ENCODE results near the gene TNC. TPM values are rescaled to one million over a fixed set of nuclear protein-coding genes. Genes with fewer than 3 reads are reported as not detected.

The TNC gene
- polyA plus RNA-seq, 1 of the 3 experiments (the other 2 are of a cell fraction), result 805 TPM

DNA sequence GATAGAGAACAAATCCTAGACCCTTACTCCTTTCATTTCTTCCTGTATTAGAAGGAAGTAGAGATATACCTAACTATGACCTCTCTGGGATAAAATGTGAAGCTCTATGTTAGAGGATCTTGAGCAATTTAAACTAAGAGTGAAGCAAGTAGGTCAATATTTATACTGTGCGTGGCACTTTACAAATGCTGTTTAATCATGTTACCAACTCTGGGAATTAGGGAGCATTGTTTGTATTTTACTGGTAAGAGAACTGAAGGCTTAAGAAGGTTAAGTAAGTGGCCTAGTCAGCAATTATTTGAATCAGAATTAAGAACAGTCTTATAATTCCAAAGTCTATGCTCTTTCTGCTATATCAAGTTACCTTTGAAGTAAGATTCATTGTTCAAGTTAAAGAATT is 12.0 kb downstream of the TNC start:
- peak overlapping the region; percentile 89 to 90 for H3K27ac ChIP-seq (ENCODE audit: low read depth in 2 of 2, low read length in 1 of 2)
- peaks cover 4 to 41% of the 10 kb centered on the region in 2 experiments for H3K36me3 ChIP-seq (replicated peaks in 1 of 2; ENCODE audit: control insufficient read depth in 1 of 2, insufficient read depth in 2 of 2, low read length in 1 of 2)
- H3K9me2 ChIP-seq, result no peaks in the 10 kb centered on the region
- H3K79me2 ChIP-seq (ENCODE audit: insufficient read depth), result peaks cover 94% of the 10 kb centered on the region
- CTCF ChIA-PET, result interaction anchor here (1.1 kb wide), 1 partner anchor 425 kb away, joined by 4 read pairs; no protein-coding TSS in a partner anchor
- DNase-seq, result no peak
- no peaks in the 10 kb centered on the region for H3K27me3 ChIP-seq (ENCODE audit: insufficient read depth)
- no peaks in the 10 kb centered on the region for H3K9me3 ChIP-seq
- POLR2A ChIA-PET, result no interaction called here
- H3K4me2 ChIP-seq, result peak overlapping the region; percentile 54; the same call in 1 of the 2 replicates
- H3F3A ChIP-seq (replicated peaks; ENCODE audit: insufficient read depth), result peaks cover 83% of the 10 kb centered on the region
- H3K4me1 ChIP-seq (ENCODE audit: control insufficient read depth in 1 of 2, insufficient read depth in 2 of 2, low read depth in 1 of 2, low read length in 1 of 2), result peaks cover 0 to 43% of the 10 kb centered on the region in 2 experiments; a peak in 3 of 4 replicates
- WGBS (ENCODE audit: low lambda C conversion rate), result 81% methylated on average over 1 of the region's 1 CpG
- TF ChIP-seq, protein P1, sequence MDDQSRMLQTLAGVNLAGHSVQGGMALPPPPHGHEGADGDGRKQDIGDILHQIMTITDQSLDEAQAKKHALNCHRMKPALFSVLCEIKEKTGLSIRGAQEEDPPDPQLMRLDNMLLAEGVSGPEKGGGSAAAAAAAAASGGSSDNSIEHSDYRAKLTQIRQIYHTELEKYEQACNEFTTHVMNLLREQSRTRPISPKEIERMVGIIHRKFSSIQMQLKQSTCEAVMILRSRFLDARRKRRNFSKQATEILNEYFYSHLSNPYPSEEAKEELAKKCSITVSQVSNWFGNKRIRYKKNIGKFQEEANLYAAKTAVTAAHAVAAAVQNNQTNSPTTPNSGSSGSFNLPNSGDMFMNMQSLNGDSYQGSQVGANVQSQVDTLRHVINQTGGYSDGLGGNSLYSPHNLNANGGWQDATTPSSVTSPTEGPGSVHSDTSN (IDR thresholded peaks at IDR 0.05), result no peak
- no peak for TF ChIP-seq EZH2phosphoT487 (IDR thresholded peaks at IDR 0.05; ENCODE audit: borderline replicate concordance, low read depth)
- no peak overlapping the region for H3K4me3 ChIP-seq (ENCODE audit: low read depth in 2 of 2, low read length in 1 of 2)
- H4K20me1 ChIP-seq (ENCODE audit: insufficient read depth), result peaks cover 12% of the 10 kb centered on the region; the same call in 1 of the 2 replicates
- H2AFZ ChIP-seq (ENCODE audit: low read depth), result no peak overlapping the region
- no peak overlapping the region; the same call in 1 of the 2 replicates for H3K9ac ChIP-seq

DNA sequence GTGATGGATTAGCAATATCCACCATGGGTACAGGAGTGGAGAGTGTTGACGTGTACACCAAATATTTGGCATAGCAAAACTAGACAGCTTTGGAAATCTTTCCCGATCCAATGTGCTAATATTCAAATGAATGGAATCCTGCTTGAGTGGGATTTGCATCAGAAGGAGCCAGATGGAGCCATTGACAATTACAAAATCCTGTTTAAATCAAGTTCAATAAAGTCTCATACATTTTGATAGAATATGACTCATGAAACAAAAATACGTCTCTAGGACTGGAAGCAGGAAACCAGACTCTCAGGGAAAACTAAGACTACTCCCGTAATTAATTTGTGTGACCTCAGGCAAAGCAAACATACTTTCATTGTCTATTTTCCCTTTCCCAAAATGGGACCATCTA is 13.0 kb downstream of the TNC start:
- peaks cover 2 to 39% of the 10 kb centered on the region in 2 experiments for H3K36me3 ChIP-seq (replicated peaks in 1 of 2; ENCODE audit: control insufficient read depth in 1 of 2, insufficient read depth in 2 of 2, low read length in 1 of 2)
- H3F3A ChIP-seq (replicated peaks; ENCODE audit: insufficient read depth), result peaks cover 74% of the 10 kb centered on the region
- TF ChIP-seq FOXM1 (IDR thresholded peaks at IDR 0.05; ENCODE audit: low read depth) (peak; percentile 84; the same call in 1 of the 2 replicates), TCF12 (IDR thresholded peaks at IDR 0.05) (peak; percentile 91), FOSL2 (IDR thresholded peaks at IDR 0.05; ENCODE audit: borderline replicate concordance, low read depth) (peak; percentile 76; the same call in 1 of the 2 replicates), RXRA (IDR thresholded peaks at IDR 0.05; ENCODE audit: borderline replicate concordance, low read depth) (peak; percentile 76; the same call in 1 of the 2 replicates), POLR2AphosphoS5 (IDR thresholded peaks at IDR 0.05; ENCODE audit: low read depth, low read length) (peak; percentile 66; the same call in 1 of the 2 replicates), TEAD4 (IDR thresholded peaks at IDR 0.05; ENCODE audit: borderline replicate concordance, insufficient read depth) (peak; percentile 72), NRF1 (IDR thresholded peaks at IDR 0.05; ENCODE audit: low read depth, low read length) (no peak), EP300 (IDR thresholded peaks at IDR 0.05; ENCODE audit: borderline replicate concordance in 1 of 2, low read depth in 1 of 2, low read length in 1 of 2) (peak in 1 of 2 experiments; percentile 91; a peak in 2 of 4 replicates), SMC3 (IDR thresholded peaks at IDR 0.05; ENCODE audit: low read depth, low read length) (no peak), YY1 (IDR thresholded peaks at IDR 0.05; ENCODE audit: low read depth) (no peak), MEF2A (IDR thresholded peaks at IDR 0.05; ENCODE audit: borderline replicate concordance, low read depth) (peak; percentile 38; the same call in 1 of the 2 replicates), NFIC (IDR thresholded peaks at IDR 0.05; ENCODE audit: borderline replicate concordance) (peak; percentile 75; the same call in 1 of the 2 replicates), JUND (IDR thresholded peaks at IDR 0.05) (peak; percentile 85)
- TF ChIP-seq, protein P1 (IDR thresholded peaks at IDR 0.05), result peak; percentile 92
- TF ChIP-seq, protein P2, sequence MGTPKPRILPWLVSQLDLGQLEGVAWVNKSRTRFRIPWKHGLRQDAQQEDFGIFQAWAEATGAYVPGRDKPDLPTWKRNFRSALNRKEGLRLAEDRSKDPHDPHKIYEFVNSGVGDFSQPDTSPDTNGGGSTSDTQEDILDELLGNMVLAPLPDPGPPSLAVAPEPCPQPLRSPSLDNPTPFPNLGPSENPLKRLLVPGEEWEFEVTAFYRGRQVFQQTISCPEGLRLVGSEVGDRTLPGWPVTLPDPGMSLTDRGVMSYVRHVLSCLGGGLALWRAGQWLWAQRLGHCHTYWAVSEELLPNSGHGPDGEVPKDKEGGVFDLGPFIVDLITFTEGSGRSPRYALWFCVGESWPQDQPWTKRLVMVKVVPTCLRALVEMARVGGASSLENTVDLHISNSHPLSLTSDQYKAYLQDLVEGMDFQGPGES (IDR thresholded peaks at IDR 0.05; ENCODE audit: low read depth, low read length), result no peak
- TF ChIP-seq, protein P3, sequence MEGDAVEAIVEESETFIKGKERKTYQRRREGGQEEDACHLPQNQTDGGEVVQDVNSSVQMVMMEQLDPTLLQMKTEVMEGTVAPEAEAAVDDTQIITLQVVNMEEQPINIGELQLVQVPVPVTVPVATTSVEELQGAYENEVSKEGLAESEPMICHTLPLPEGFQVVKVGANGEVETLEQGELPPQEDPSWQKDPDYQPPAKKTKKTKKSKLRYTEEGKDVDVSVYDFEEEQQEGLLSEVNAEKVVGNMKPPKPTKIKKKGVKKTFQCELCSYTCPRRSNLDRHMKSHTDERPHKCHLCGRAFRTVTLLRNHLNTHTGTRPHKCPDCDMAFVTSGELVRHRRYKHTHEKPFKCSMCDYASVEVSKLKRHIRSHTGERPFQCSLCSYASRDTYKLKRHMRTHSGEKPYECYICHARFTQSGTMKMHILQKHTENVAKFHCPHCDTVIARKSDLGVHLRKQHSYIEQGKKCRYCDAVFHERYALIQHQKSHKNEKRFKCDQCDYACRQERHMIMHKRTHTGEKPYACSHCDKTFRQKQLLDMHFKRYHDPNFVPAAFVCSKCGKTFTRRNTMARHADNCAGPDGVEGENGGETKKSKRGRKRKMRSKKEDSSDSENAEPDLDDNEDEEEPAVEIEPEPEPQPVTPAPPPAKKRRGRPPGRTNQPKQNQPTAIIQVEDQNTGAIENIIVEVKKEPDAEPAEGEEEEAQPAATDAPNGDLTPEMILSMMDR (IDR thresholded peaks at IDR 0.05), result no peak
- TF ChIP-seq, protein P4, sequence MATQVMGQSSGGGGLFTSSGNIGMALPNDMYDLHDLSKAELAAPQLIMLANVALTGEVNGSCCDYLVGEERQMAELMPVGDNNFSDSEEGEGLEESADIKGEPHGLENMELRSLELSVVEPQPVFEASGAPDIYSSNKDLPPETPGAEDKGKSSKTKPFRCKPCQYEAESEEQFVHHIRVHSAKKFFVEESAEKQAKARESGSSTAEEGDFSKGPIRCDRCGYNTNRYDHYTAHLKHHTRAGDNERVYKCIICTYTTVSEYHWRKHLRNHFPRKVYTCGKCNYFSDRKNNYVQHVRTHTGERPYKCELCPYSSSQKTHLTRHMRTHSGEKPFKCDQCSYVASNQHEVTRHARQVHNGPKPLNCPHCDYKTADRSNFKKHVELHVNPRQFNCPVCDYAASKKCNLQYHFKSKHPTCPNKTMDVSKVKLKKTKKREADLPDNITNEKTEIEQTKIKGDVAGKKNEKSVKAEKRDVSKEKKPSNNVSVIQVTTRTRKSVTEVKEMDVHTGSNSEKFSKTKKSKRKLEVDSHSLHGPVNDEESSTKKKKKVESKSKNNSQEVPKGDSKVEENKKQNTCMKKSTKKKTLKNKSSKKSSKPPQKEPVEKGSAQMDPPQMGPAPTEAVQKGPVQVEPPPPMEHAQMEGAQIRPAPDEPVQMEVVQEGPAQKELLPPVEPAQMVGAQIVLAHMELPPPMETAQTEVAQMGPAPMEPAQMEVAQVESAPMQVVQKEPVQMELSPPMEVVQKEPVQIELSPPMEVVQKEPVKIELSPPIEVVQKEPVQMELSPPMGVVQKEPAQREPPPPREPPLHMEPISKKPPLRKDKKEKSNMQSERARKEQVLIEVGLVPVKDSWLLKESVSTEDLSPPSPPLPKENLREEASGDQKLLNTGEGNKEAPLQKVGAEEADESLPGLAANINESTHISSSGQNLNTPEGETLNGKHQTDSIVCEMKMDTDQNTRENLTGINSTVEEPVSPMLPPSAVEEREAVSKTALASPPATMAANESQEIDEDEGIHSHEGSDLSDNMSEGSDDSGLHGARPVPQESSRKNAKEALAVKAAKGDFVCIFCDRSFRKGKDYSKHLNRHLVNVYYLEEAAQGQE (IDR thresholded peaks at IDR 0.05; ENCODE audit: low read depth, low read length), result 0 out of 2 replicates have a peak, but pooled peaks have one; percentile 24
- H4K20me1 ChIP-seq (ENCODE audit: insufficient read depth), result peaks cover 4% of the 10 kb centered on the region; the same call in 1 of the 2 replicates
- peak overlapping the region; percentile 89 to 90; a peak in 3 of 4 replicates for H3K27ac ChIP-seq (ENCODE audit: low read depth in 2 of 2, low read length in 1 of 2)
- peaks cover 94% of the 10 kb centered on the region for H3K79me2 ChIP-seq (ENCODE audit: insufficient read depth)
- no peak overlapping the region for H2AFZ ChIP-seq (ENCODE audit: low read depth)
- no peaks in the 10 kb centered on the region for H3K27me3 ChIP-seq (ENCODE audit: insufficient read depth)
- 16% methylated on average over 4 of the region's 4 CpGs for WGBS (ENCODE audit: low lambda C conversion rate)
- ChIA-PET POLR2A (interaction anchor here (0.8 kb wide), 1 partner anchor 905 kb away, joined by 3 read pairs; no protein-coding TSS in a partner anchor), CTCF (interaction anchor here (1.1 kb wide), 1 partner anchor 424 kb away, joined by 4 read pairs; no protein-coding TSS in a partner anchor)
- no peaks in the 10 kb centered on the region for H3K9me3 ChIP-seq
- H3K9ac ChIP-seq, result peak overlapping the region; percentile 29; the same call in 1 of the 2 replicates
- H3K9me2 ChIP-seq, result no peaks in the 10 kb centered on the region
- no peak overlapping the region for H3K4me3 ChIP-seq (ENCODE audit: low read depth in 2 of 2, low read length in 1 of 2)
- DNase-seq, result no peak
- peak overlapping the region; percentile 54 for H3K4me2 ChIP-seq
- H3K4me1 ChIP-seq (ENCODE audit: control insufficient read depth in 1 of 2, insufficient read depth in 2 of 2, low read depth in 1 of 2, low read length in 1 of 2), result peaks cover under 1 to 41% of the 10 kb centered on the region in 2 experiments

Data from SK-N-SH (cell line).